OCI-LY3 (cell line): ENCODE measurements around the gene SCO2.

Experiments used
- H2AFZ ChIP-seq: fragments of 200-600, 300-600 bp; shearing (Covaris generic); 2 replicates; pipeline ENCODE4 v1.6.0; 2014; ENCODE audit warnings: antibody characterized with exemption, low read depth, low read length
- H3K27ac ChIP-seq: fragments of 200-600, 300-600 bp; sonication (generic); 2 replicates; pipeline ENCODE4 v1.5.1; 2014; ENCODE audit warnings: mild to moderate bottlenecking, low read length, moderate library complexity, mixed read lengths
- H3K27me3 ChIP-seq: fragments of 200-600, 300-600 bp; sonication (generic); 2 replicates; pipeline ENCODE4 v1.6.1; 2014; ENCODE audit warnings: low read depth, low read length, mixed read lengths
- H3K36me3 ChIP-seq: fragments of 200-600, 300-600 bp; sonication (generic); replicated peaks from 2 replicates; pipeline ENCODE3; 2014; ENCODE audit warnings: low read depth, low read length, mixed read lengths
- H3K4me1 ChIP-seq: fragments of 300-600, 200-600 bp; sonication (generic); 2 replicates; pipeline ENCODE4 v1.6.1; 2014; ENCODE audit warnings: low read length, mixed read lengths
- H3K4me2 ChIP-seq: fragments of 200-600, 300-600 bp; sonication (generic); 2 replicates; pipeline ENCODE4 v1.6.1; 2014; ENCODE audit warnings: low read length, mixed read lengths
- H3K4me3 ChIP-seq: fragments of 300-600, 200-600 bp; sonication (generic); 2 replicates; pipeline ENCODE4 v1.5.1; 2014; ENCODE audit warnings: antibody characterized with exemption, mild to moderate bottlenecking, low read length, moderate library complexity
- H3K79me2 ChIP-seq: fragments of 300-600, 200-600 bp; shearing (Covaris generic); 2 replicates; pipeline ENCODE4 v1.6.1; 2014; ENCODE audit warnings: mild to moderate bottlenecking, low read length, mixed read lengths
- H3K9ac ChIP-seq: fragments of 300-600, 200-600 bp; shearing (Covaris generic); 2 replicates; pipeline ENCODE4 v1.6.0; 2014; ENCODE audit warnings: mild to moderate bottlenecking, low read length, moderate library complexity
- H3K9me3 ChIP-seq: fragments of 200-600, 300-600 bp; shearing (Covaris generic); 2 replicates; pipeline ENCODE4 v1.6.1; 2014; ENCODE audit warnings: low read length, mixed read lengths; ENCODE audit not compliant: insufficient read depth
- H4K20me1 ChIP-seq: fragments of 200-600, 300-600 bp; sonication (generic); 2 replicates; pipeline ENCODE4 v1.6.1; 2016; ENCODE audit warnings: low read length, mixed read lengths; ENCODE audit not compliant: insufficient read depth
- CTCF ChIP-seq: fragments of 200-600, 300-600 bp; sonication (generic); IDR thresholded peaks from 2 replicates; pipeline ENCODE4 v1.5.1; 2014; ENCODE audit warnings: antibody characterized with exemption, low read length, low read depth
- EZH2phosphoT487 ChIP-seq: fragments of 200-600 bp; shearing (Covaris generic); IDR thresholded peaks from 2 replicates; pipeline ENCODE4 v1.6.1; 2018; ENCODE audit warnings: antibody characterized with exemption, mixed run types, low read depth

SCO2 gene

GRCh38 chr22:50525104-50525857 lies at the start of gene SCO2:
Gene SCO2 (minus strand): TSS chr22:50525598. CDS start chr22:50524411, 1,187 bp downstream.
- no peaks in the 10 kb centered on the region for H3K9me3 ChIP-seq
- H3K27me3 ChIP-seq = no peaks in the 10 kb centered on the region
- H3K27ac ChIP-seq = peak within 1 kb of the TSS; percentile 93
- peak within 1 kb of the TSS; percentile 84 for H3K4me3 ChIP-seq
- H3K79me2 ChIP-seq = peaks cover 22% of the 10 kb centered on the region
- H4K20me1 ChIP-seq = peaks cover 6% of the 10 kb centered on the region; the same call in 1 of the 2 replicates
- H3K4me2 ChIP-seq = peak within 1 kb of the TSS; percentile 95
- peaks cover 4% of the 10 kb centered on the region for H3K36me3 ChIP-seq
- peak within 1 kb of the TSS; percentile 92 for H3K9ac ChIP-seq
- no peak for TF ChIP-seq CTCF
- TF ChIP-seq EZH2phosphoT487 = no peak
- peaks cover 13% of the 10 kb centered on the region for H3K4me1 ChIP-seq
- no peak within 1 kb of the TSS for H2AFZ ChIP-seq

- H3K9ac ChIP-seq = no peak overlapping the region
- TF ChIP-seq EZH2phosphoT487 = no peak
- TF ChIP-seq CTCF = no peak
- H2AFZ ChIP-seq = no peak overlapping the region
- no peak overlapping the region for H3K4me3 ChIP-seq
- H4K20me1 ChIP-seq = no peaks in the 10 kb centered on the region
- peaks cover 4% of the 10 kb centered on the region for H3K36me3 ChIP-seq
- H3K79me2 ChIP-seq = no peaks in the 10 kb centered on the region
- H3K27me3 ChIP-seq = no peaks in the 10 kb centered on the region
- no peak overlapping the region for H3K27ac ChIP-seq
- H3K9me3 ChIP-seq = no peaks in the 10 kb centered on the region
- H3K4me1 ChIP-seq = no peaks in the 10 kb centered on the region
- H3K4me2 ChIP-seq = no peak overlapping the region
Measured at GRCh38 chr22:50574383-50574755, 49.0 kb upstream of the SCO2 start.

- H3K4me1 ChIP-seq = no peaks in the 10 kb centered on the region
- no peak overlapping the region for H3K9ac ChIP-seq
- no peak overlapping the region for H3K27ac ChIP-seq
- no peaks in the 10 kb centered on the region for H3K27me3 ChIP-seq
- peaks cover 4% of the 10 kb centered on the region for H3K36me3 ChIP-seq
- TF ChIP-seq EZH2phosphoT487 = no peak
- TF ChIP-seq CTCF = no peak
- no peak overlapping the region for H2AFZ ChIP-seq
- no peak overlapping the region for H3K4me3 ChIP-seq
- H3K9me3 ChIP-seq = no peaks in the 10 kb centered on the region
- no peaks in the 10 kb centered on the region for H4K20me1 ChIP-seq
- H3K79me2 ChIP-seq = no peaks in the 10 kb centered on the region
- H3K4me2 ChIP-seq = no peak overlapping the region
Measured at GRCh38 chr22:50573491-50574382, 48.3 kb upstream of the SCO2 start.

GRCh38 chr22:50572965-50573364 lies 47.6 kb upstream of the SCO2 start:
- Histone ChIP-seq H3K4me1 (no peaks in the 10 kb centered on the region), H3K9me3 (no peaks in the 10 kb centered on the region), H3K27ac (no peak overlapping the region), H3K79me2 (no peaks in the 10 kb centered on the region), H3K4me2 (no peak overlapping the region), H3K27me3 (no peaks in the 10 kb centered on the region), H3K9ac (no peak overlapping the region), H3K36me3 (peaks cover 4% of the 10 kb centered on the region), H4K20me1 (no peaks in the 10 kb centered on the region), H2AFZ (no peak overlapping the region), H3K4me3 (no peak overlapping the region)
- TF ChIP-seq CTCF (no peak), EZH2phosphoT487 (no peak)
